ENCODE data around the gene TMEM91.

DNA sequence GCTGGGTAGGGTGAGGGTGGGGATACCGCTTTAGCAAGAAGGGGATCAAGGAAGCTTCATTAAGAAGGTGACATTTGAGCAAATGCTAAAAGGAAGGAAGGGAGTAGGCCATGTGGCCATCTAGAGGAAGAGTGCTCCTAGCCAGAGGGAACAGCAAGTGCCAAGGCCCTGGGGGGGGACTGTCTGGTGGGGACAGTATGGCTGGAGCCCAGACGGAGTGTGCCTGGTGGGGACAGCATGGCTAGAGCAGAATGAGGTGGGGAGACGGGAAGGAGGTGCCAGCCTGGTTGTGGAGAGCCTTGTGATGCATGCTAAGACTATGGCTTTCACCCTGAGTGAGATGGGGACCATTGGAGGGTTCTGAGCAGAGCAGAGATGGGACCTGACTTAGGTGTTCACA is 20.5 kb upstream of the TMEM91 start:
- TF ChIP-seq, protein P1, sequence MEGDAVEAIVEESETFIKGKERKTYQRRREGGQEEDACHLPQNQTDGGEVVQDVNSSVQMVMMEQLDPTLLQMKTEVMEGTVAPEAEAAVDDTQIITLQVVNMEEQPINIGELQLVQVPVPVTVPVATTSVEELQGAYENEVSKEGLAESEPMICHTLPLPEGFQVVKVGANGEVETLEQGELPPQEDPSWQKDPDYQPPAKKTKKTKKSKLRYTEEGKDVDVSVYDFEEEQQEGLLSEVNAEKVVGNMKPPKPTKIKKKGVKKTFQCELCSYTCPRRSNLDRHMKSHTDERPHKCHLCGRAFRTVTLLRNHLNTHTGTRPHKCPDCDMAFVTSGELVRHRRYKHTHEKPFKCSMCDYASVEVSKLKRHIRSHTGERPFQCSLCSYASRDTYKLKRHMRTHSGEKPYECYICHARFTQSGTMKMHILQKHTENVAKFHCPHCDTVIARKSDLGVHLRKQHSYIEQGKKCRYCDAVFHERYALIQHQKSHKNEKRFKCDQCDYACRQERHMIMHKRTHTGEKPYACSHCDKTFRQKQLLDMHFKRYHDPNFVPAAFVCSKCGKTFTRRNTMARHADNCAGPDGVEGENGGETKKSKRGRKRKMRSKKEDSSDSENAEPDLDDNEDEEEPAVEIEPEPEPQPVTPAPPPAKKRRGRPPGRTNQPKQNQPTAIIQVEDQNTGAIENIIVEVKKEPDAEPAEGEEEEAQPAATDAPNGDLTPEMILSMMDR (IDR thresholded peaks at IDR 0.05; ENCODE audit: low read depth, low read length): no peak
- TF ChIP-seq POLR2A (IDR thresholded peaks at IDR 0.05; ENCODE audit: extremely low read depth, insufficient read length): no peak
- TF ChIP-seq, protein P2, sequence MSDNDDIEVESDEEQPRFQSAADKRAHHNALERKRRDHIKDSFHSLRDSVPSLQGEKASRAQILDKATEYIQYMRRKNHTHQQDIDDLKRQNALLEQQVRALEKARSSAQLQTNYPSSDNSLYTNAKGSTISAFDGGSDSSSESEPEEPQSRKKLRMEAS (IDR thresholded peaks at IDR 0.05; ENCODE audit: low read depth, low read length): no peak
